ENCODE data around the gene TEAD1.

Gene TEAD1

GRCh38 chr11:12963792-12964536 is 289.7 kb downstream of the TEAD1 start:
- peak; percentile 57 to 58 for DNase-seq

GRCh38 chr11:12964650-12965049 is 290.4 kb downstream of the TEAD1 start:
- DNase-seq = no peak

- no peak for DNase-seq
Observed at GRCh38 chr11:12966002-12966401, 291.8 kb downstream of the TEAD1 start.

GRCh38 chr11:12968101-12968500 is 293.9 kb downstream of the TEAD1 start:
- DNase-seq = no peak

- no peak for DNase-seq
Observed at GRCh38 chr11:12968826-12969225, 294.6 kb downstream of the TEAD1 start.

GRCh38 chr11:12971955-12972354 is 297.7 kb downstream of the TEAD1 start:
- DNase-seq = no peak

GRCh38 chr11:12973528-12974181 is 299.4 kb downstream of the TEAD1 start:
- no peak for DNase-seq

- no peak for DNase-seq
Observed at GRCh38 chr11:12975195-12975594, 301.0 kb downstream of the TEAD1 start.

GRCh38 chr11:12979928-12980689 is 305.9 kb downstream of the TEAD1 start:
- no peak for DNase-seq

- DNase-seq = no peak
Observed at GRCh38 chr11:12981676-12982522, 307.7 kb downstream of the TEAD1 start.

GRCh38 chr11:12983336-12983735 is 309.1 kb downstream of the TEAD1 start:
- no peak for DNase-seq

GRCh38 chr11:12986194-12986898 is 312.1 kb downstream of the TEAD1 start:
- no peak for DNase-seq

GRCh38 chr11:12989428-12990161 is 315.4 kb downstream of the TEAD1 start:
- DNase-seq = no peak

GRCh38 chr11:12990162-12990480 is 315.9 kb downstream of the TEAD1 start:
- DNase-seq = no peak

- no peak for DNase-seq
Observed at GRCh38 chr11:12991426-12991825, 317.2 kb downstream of the TEAD1 start.

GRCh38 chr11:12993626-12994025 is 319.4 kb downstream of the TEAD1 start:
- DNase-seq = no peak

Measured in stimulated activated CD4-positive, alpha-beta T cell treated with anti-CD3 and anti-CD28 coated beads, Interleukin-2, amount 100 ng/mL, for 48 hours (primary cell).